ENCODE data around the gene ANKRD34B.
"Not testable (repeated sequence)": the region's sequence is repeated elsewhere in the genome, so short reads cannot be mapped to it uniquely, and the experiment has no call there.

Gene ANKRD34B

GRCh38 chr5:80591352-80591751 is 21.3 kb upstream of the ANKRD34B start:
- TF ChIP-seq CTCF (IDR thresholded peaks at IDR 0.05; ENCODE audit: insufficient read depth, low read depth, low read length, missing control alignments) = no peak
- no peak overlapping the region for H3K4me3 ChIP-seq (ENCODE audit: low read length)
- DNase-seq (ENCODE audit: low read depth) = no peak

DNA sequence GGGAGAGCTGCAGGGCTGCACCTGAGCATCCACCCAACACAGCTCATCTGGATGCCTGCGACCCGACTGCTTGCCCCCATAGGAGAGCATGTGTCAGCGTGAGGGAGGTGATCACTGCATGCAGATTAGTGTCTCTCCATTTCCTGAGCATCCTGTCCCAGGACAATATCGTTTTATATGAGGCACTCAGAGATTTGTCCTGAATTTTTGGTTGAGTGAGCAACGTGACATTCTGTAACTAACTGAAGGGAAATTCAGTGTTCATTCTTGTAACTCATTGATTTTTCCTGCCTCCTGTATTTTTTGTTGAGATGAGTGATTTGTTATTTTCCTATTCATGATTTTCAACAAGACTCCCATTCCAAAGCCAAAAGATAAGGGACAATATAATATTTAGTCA is 20.7 kb upstream of the ANKRD34B start:
- no peak for DNase-seq (ENCODE audit: low read depth)
- no peak for TF ChIP-seq CTCF (IDR thresholded peaks at IDR 0.05; ENCODE audit: insufficient read depth, low read depth, low read length, missing control alignments)
- H3K4me3 ChIP-seq (ENCODE audit: low read length) = no peak overlapping the region

- H3K4me3 ChIP-seq (ENCODE audit: low read length) = no peak overlapping the region
- TF ChIP-seq CTCF (IDR thresholded peaks at IDR 0.05; ENCODE audit: insufficient read depth, low read depth, low read length, missing control alignments) = no peak
- DNase-seq (ENCODE audit: low read depth) = no peak
Observed at GRCh38 chr5:80588858-80589540, 18.9 kb upstream of the ANKRD34B start.

- TF ChIP-seq CTCF (IDR thresholded peaks at IDR 0.05; ENCODE audit: insufficient read depth, low read depth, low read length, missing control alignments) = no peak
- H3K4me3 ChIP-seq (ENCODE audit: low read length) = no peak overlapping the region
- DNase-seq (ENCODE audit: low read depth) = no peak
Observed at GRCh38 chr5:80584770-80585169, 14.7 kb upstream of the ANKRD34B start.

GRCh38 chr5:80580291-80580690 is 10.2 kb upstream of the ANKRD34B start:
- not testable (repeated sequence) for H3K4me3 ChIP-seq (ENCODE audit: low read length); DNase-seq (ENCODE audit: low read depth)

GRCh38 chr5:80579050-80579449 is 9.0 kb upstream of the ANKRD34B start:
- no peak overlapping the region for H3K4me3 ChIP-seq (ENCODE audit: low read length)
- no peak for DNase-seq (ENCODE audit: low read depth)
- no peak for TF ChIP-seq CTCF (IDR thresholded peaks at IDR 0.05; ENCODE audit: insufficient read depth, low read depth, low read length, missing control alignments)

GRCh38 chr5:80577707-80578106 is 7.6 kb upstream of the ANKRD34B start:
- TF ChIP-seq CTCF (IDR thresholded peaks at IDR 0.05; ENCODE audit: insufficient read depth, low read depth, low read length, missing control alignments) = no peak
- H3K4me3 ChIP-seq (ENCODE audit: low read length) = no peak overlapping the region
- DNase-seq (ENCODE audit: low read depth) = no peak

All from epithelial cell of esophagus (primary cell).